ENCODE data around the gene SLC26A8. TPM values are rescaled to one million over a fixed set of nuclear protein-coding genes. Genes with fewer than 3 reads are reported as not detected.
"Not testable (repeated sequence)": the region's sequence is repeated elsewhere in the genome, so short reads cannot be mapped to it uniquely, and the experiment has no call there.

The SLC26A8 gene
- total RNA-seq, 1 donor from 2014 or later: not detected

- H3K4me3 Mint-ChIP-seq (ENCODE audit: unreplicated experiment): no peak overlapping the region
- Histone ChIP-seq H4K20me1 (ENCODE audit: insufficient read depth, low read length) (no peaks in the 10 kb centered on the region), H3K4me1 (ENCODE audit: insufficient read depth, low read length) (no peaks in the 10 kb centered on the region), H3K4me3 (ENCODE audit: insufficient read depth, low read depth, low read length) (no peak overlapping the region), H3K27me3 (ENCODE audit: insufficient read depth, low read length) (no peaks in the 10 kb centered on the region), H3K79me2 (ENCODE audit: insufficient read depth, low read length) (no peaks in the 10 kb centered on the region), H3K36me3 (ENCODE audit: insufficient read depth, low read length) (no peaks in the 10 kb centered on the region), H3K4me2 (ENCODE audit: low read length) (no peak overlapping the region), H3K27ac (ENCODE audit: low read depth, low read length) (no peak overlapping the region), H3K9me3 (ENCODE audit: insufficient read depth, low read depth, low read length) (no peaks in the 10 kb centered on the region), H3K9ac (ENCODE audit: low read length) (no peak overlapping the region), H2AFZ (ENCODE audit: low read depth, low read length) (no peak overlapping the region)
- peaks cover 22% of the 10 kb centered on the region for H3K27me3 Mint-ChIP-seq (ENCODE audit: low read depth, unreplicated experiment)
- H3K9me3 Mint-ChIP-seq (ENCODE audit: unreplicated experiment): peaks cover 11% of the 10 kb centered on the region
- no peak for TF ChIP-seq CTCF (IDR thresholded peaks at IDR 0.05; ENCODE audit: insufficient read depth, low read depth, low read length)
- no peak for TF ChIP-seq EZH2 (IDR thresholded peaks at IDR 0.05; ENCODE audit: insufficient read depth, low read length)
- H3K27ac Mint-ChIP-seq (ENCODE audit: unreplicated experiment): no peak overlapping the region
- FAIRE-seq (no peak), DNase-seq (ENCODE audit: low read depth) (no peak)
- H3K4me1 Mint-ChIP-seq (ENCODE audit: low read depth, unreplicated experiment): no peaks in the 10 kb centered on the region
- H3K36me3 Mint-ChIP-seq (ENCODE audit: low read depth, unreplicated experiment): peaks cover 2% of the 10 kb centered on the region
Measured at GRCh38 chr6:35936681-35937359, 87.6 kb downstream of the SLC26A8 start.

GRCh38 chr6:35935469-35935868, 89.0 kb downstream of the SLC26A8 start:
- Histone ChIP-seq H3K9ac (ENCODE audit: low read length) (no peak overlapping the region), H3K4me3 (ENCODE audit: insufficient read depth, low read depth, low read length) (no peak overlapping the region), H3K4me1 (ENCODE audit: insufficient read depth, low read length) (no peaks in the 10 kb centered on the region), H3K9me3 (ENCODE audit: insufficient read depth, low read depth, low read length) (no peaks in the 10 kb centered on the region), H3K79me2 (ENCODE audit: insufficient read depth, low read length) (no peaks in the 10 kb centered on the region), H3K27ac (ENCODE audit: low read depth, low read length) (no peak overlapping the region), H3K4me2 (ENCODE audit: low read length) (no peak overlapping the region), H2AFZ (ENCODE audit: low read depth, low read length) (no peak overlapping the region), H3K36me3 (ENCODE audit: insufficient read depth, low read length) (no peaks in the 10 kb centered on the region), H3K27me3 (ENCODE audit: insufficient read depth, low read length) (no peaks in the 10 kb centered on the region), H4K20me1 (ENCODE audit: insufficient read depth, low read length) (no peaks in the 10 kb centered on the region)
- H3K9me3 Mint-ChIP-seq (ENCODE audit: unreplicated experiment): peaks cover 8% of the 10 kb centered on the region
- TF ChIP-seq CTCF (IDR thresholded peaks at IDR 0.05; ENCODE audit: insufficient read depth, low read depth, low read length): no peak
- TF ChIP-seq EZH2 (IDR thresholded peaks at IDR 0.05; ENCODE audit: insufficient read depth, low read length): no peak
- DNase-seq (ENCODE audit: low read depth) (no peak), FAIRE-seq (no peak)
- peaks cover 24% of the 10 kb centered on the region for H3K27me3 Mint-ChIP-seq (ENCODE audit: low read depth, unreplicated experiment)
- H3K4me3 Mint-ChIP-seq (ENCODE audit: unreplicated experiment): no peak overlapping the region
- no peaks in the 10 kb centered on the region for H3K4me1 Mint-ChIP-seq (ENCODE audit: low read depth, unreplicated experiment)
- H3K27ac Mint-ChIP-seq (ENCODE audit: unreplicated experiment): no peak overlapping the region
- peaks cover 2% of the 10 kb centered on the region for H3K36me3 Mint-ChIP-seq (ENCODE audit: low read depth, unreplicated experiment)

GRCh38 chr6:35933844-35934243, 90.6 kb downstream of the SLC26A8 start:
- Histone ChIP-seq H3K4me2 (ENCODE audit: low read length) (no peak overlapping the region), H3K27me3 (ENCODE audit: insufficient read depth, low read length) (no peaks in the 10 kb centered on the region), H3K27ac (ENCODE audit: low read depth, low read length) (no peak overlapping the region), H4K20me1 (ENCODE audit: insufficient read depth, low read length) (no peaks in the 10 kb centered on the region), H3K4me3 (ENCODE audit: insufficient read depth, low read depth, low read length) (no peak overlapping the region), H3K9ac (ENCODE audit: low read length) (no peak overlapping the region), H2AFZ (ENCODE audit: low read depth, low read length) (no peak overlapping the region), H3K4me1 (ENCODE audit: insufficient read depth, low read length) (no peaks in the 10 kb centered on the region), H3K9me3 (ENCODE audit: insufficient read depth, low read depth, low read length) (no peaks in the 10 kb centered on the region), H3K79me2 (ENCODE audit: insufficient read depth, low read length) (no peaks in the 10 kb centered on the region), H3K36me3 (ENCODE audit: insufficient read depth, low read length) (no peaks in the 10 kb centered on the region)
- H3K27ac Mint-ChIP-seq (ENCODE audit: unreplicated experiment): no peak overlapping the region
- H3K27me3 Mint-ChIP-seq (ENCODE audit: low read depth, unreplicated experiment): peaks cover 24% of the 10 kb centered on the region
- H3K4me1 Mint-ChIP-seq (ENCODE audit: low read depth, unreplicated experiment): no peaks in the 10 kb centered on the region
- H3K9me3 Mint-ChIP-seq (ENCODE audit: unreplicated experiment): peaks cover 3% of the 10 kb centered on the region
- peaks cover 2% of the 10 kb centered on the region for H3K36me3 Mint-ChIP-seq (ENCODE audit: low read depth, unreplicated experiment)
- DNase-seq (ENCODE audit: low read depth) (no peak), FAIRE-seq (no peak)
- TF ChIP-seq EZH2 (IDR thresholded peaks at IDR 0.05; ENCODE audit: insufficient read depth, low read length) (no peak), CTCF (IDR thresholded peaks at IDR 0.05; ENCODE audit: insufficient read depth, low read depth, low read length) (no peak)
- no peak overlapping the region for H3K4me3 Mint-ChIP-seq (ENCODE audit: unreplicated experiment)

- H3K4me2 ChIP-seq (ENCODE audit: low read length); H3K4me3 Mint-ChIP-seq (ENCODE audit: unreplicated experiment); H3K27ac Mint-ChIP-seq (ENCODE audit: unreplicated experiment); H3K79me2 ChIP-seq (ENCODE audit: insufficient read depth, low read length); FAIRE-seq; H3K9ac ChIP-seq (ENCODE audit: low read length); H3K27ac ChIP-seq (ENCODE audit: low read depth, low read length); DNase-seq (ENCODE audit: low read depth); H3K36me3 ChIP-seq (ENCODE audit: insufficient read depth, low read length); H3K4me1 ChIP-seq (ENCODE audit: insufficient read depth, low read length); H3K9me3 Mint-ChIP-seq (ENCODE audit: unreplicated experiment); H2AFZ ChIP-seq (ENCODE audit: low read depth, low read length); H4K20me1 ChIP-seq (ENCODE audit: insufficient read depth, low read length); H3K4me3 ChIP-seq (ENCODE audit: insufficient read depth, low read depth, low read length); H3K9me3 ChIP-seq (ENCODE audit: insufficient read depth, low read depth, low read length); H3K4me1 Mint-ChIP-seq (ENCODE audit: low read depth, unreplicated experiment); H3K27me3 ChIP-seq (ENCODE audit: insufficient read depth, low read length); H3K36me3 Mint-ChIP-seq (ENCODE audit: low read depth, unreplicated experiment): not testable (repeated sequence)
- H3K27me3 Mint-ChIP-seq (ENCODE audit: low read depth, unreplicated experiment): peaks cover 24% of the 10 kb centered on the region
Measured at GRCh38 chr6:35931873-35932272, 92.6 kb downstream of the SLC26A8 start.
